HCT116 (cell line): ENCODE measurements around the gene POLE. TPM values are rescaled to one million over a fixed set of nuclear protein-coding genes. Genes with fewer than 3 reads are reported as not detected.

Experiments
- ATAC-seq: fragments of 200-7000 bp; cut with Tn5 transposase; 2 replicates; pipeline ENCODE4 v1.9.1; 2020; ENCODE audit warnings: mild to moderate bottlenecking, moderate library complexity
- BruUV-seq: library from RNA; stranded (reverse); fragments of 400-500 nt; replicated peaks from 2 replicates; lab custom pipeline; 2021; lab: Mats Ljungman, UMichigan
- CTCF ChIA-PET: fragments of 300-600 bp; sonication (Branson Sonifier 250); formaldehyde crosslinking; loops from one replicate; lab custom pipeline; 2021; ENCODE audit warnings: antibody characterized with exemption; lab: Charles Lee
- POLR2A ChIA-PET: fragments of 300-600, 350-600 bp; sonication (Branson Sonifier 250); formaldehyde crosslinking; loops from one replicate; lab custom pipeline; 2021; ENCODE audit warnings: antibody characterized with exemption; lab: Charles Lee
- RAD21 ChIA-PET, 2 experiments: fragments of 300-600 bp; sonication (Branson Sonifier 250); formaldehyde crosslinking; loops; one replicate each; lab custom pipeline; 2023; ENCODE audit warnings: low total read pairs in 2 of 2; ENCODE audit not compliant: uncharacterized antibody in 2 of 2, unreplicated experiment in 2 of 2, low non-redundant PET in 1 of 2; lab: Charles Lee
- DNase-seq: peaks from one replicate; pipeline ENCODE4 v3.0.0-alpha.2; 2010; ENCODE audit warnings: low read depth, low spot score
- H2AFZ ChIP-seq: fragments of 200-600 bp; shearing (Covaris generic), sonication (generic); 2 replicates; pipeline ENCODE4 v1.6.1; 2017; ENCODE audit warnings: low read depth, mixed run types, mixed read lengths, antibody characterized with exemption, low read length; ENCODE audit not compliant: poor library complexity, severe bottlenecking
- H3K27ac ChIP-seq: 2 replicates; pipeline ENCODE4 v1.5.1; 2012; ENCODE audit warnings: low read depth, low read length
- H3K27me3 ChIP-seq: fragments of 200-600 bp; sonication (generic); 2 replicates; pipeline ENCODE4 v1.6.1; 2016; ENCODE audit warnings: mixed run types, low read length, mixed read lengths; ENCODE audit not compliant: insufficient read depth
- H3K36me3 ChIP-seq, 2 experiments: fragments of 200-500 bp in 1 of 2; fragments of 200-600 bp in 1 of 2; sonication (Bioruptor generic) in 1 of 2; sonication (generic) in 1 of 2; 2 replicates each; pipeline versions ENCODE4 v1.5.1 to v1.6.1; 2014 to 2016; ENCODE audit warnings: low read length in 2 of 2, inconsistent platforms in 1 of 2, mixed read lengths in 1 of 2, mixed run types in 1 of 2; ENCODE audit not compliant: insufficient read depth in 2 of 2, control insufficient read depth in 1 of 2
- H3K4me1 ChIP-seq, 2 experiments: fragments of 200-600 bp in 1 of 2; sonication (generic) in 1 of 2; 2 replicates each; pipeline versions ENCODE4 v1.5.1 to v1.6.1; 2012 to 2017; ENCODE audit warnings: low read length in 2 of 2, inconsistent platforms in 1 of 2, mild to moderate bottlenecking in 1 of 2, mixed read lengths in 1 of 2, mixed run types in 1 of 2, moderate library complexity in 1 of 2; ENCODE audit not compliant: insufficient read depth in 2 of 2, control insufficient read depth in 1 of 2
- H3K4me2 ChIP-seq: fragments of 200-600 bp; sonication (generic); 2 replicates; pipeline ENCODE4 v1.6.1; 2017; ENCODE audit warnings: mixed run types, low read length, mixed read lengths
- H3K4me3 ChIP-seq, 2 experiments: fragments of 200-600 bp in 1 of 2; sonication (generic) in 1 of 2; replicated peaks in 1 of 2; 2 replicates each; pipeline ENCODE4 v1.5.1; 2011 to 2016; ENCODE audit warnings: low read length in 2 of 2, control low read depth in 1 of 2, low read depth in 1 of 2, mild to moderate bottlenecking in 1 of 2, mixed read lengths in 1 of 2, mixed run types in 1 of 2
- H3K79me2 ChIP-seq: fragments of 200-600 bp; sonication (generic); 2 replicates; pipeline ENCODE4 v1.6.1; 2017; ENCODE audit warnings: mild to moderate bottlenecking, mixed run types, low read length, moderate library complexity, mixed read lengths; ENCODE audit not compliant: insufficient read depth
- H3K9ac ChIP-seq: fragments of 200-600 bp; sonication (generic); 2 replicates; pipeline ENCODE4 v1.6.1; 2016; ENCODE audit warnings: low read length, mixed read lengths
- H3K9me2 ChIP-seq: fragments of 200-600 bp; sonication (generic), shearing (Covaris generic); 2 replicates; pipeline ENCODE4 v1.6.1; 2017; ENCODE audit warnings: mixed run types, mild to moderate bottlenecking, moderate library complexity; ENCODE audit not compliant: insufficient read depth
- H3K9me3 ChIP-seq, 2 experiments: fragments of 200-500 bp in 1 of 2; fragments of 200-600 bp in 1 of 2; sonication (Bioruptor generic) in 1 of 2; sonication (generic) in 1 of 2; 2 replicates each; pipeline ENCODE4 v1.6.1; 2014 to 2017; ENCODE audit warnings: low read length in 2 of 2, mixed read lengths in 2 of 2, inconsistent platforms in 1 of 2, low read depth in 1 of 2, mild to moderate bottlenecking in 1 of 2, mixed run types in 1 of 2, moderate library complexity in 1 of 2; ENCODE audit not compliant: control insufficient read depth in 1 of 2, insufficient read depth in 1 of 2
- H4K20me1 ChIP-seq: fragments of 200-600 bp; sonication (generic), shearing (Covaris generic); 2 replicates; pipeline ENCODE4 v1.6.1; 2017; ENCODE audit warnings: mixed run types, mild to moderate bottlenecking, moderate library complexity; ENCODE audit not compliant: insufficient read depth
- CBX3 ChIP-seq: IDR thresholded peaks from 2 replicates; pipeline ENCODE4 v1.6.1; 2012; ENCODE audit warnings: low read depth
- CTCF ChIP-seq, 3 experiments: fragments of 200-600 bp in 1 of 3; sonication (generic) in 1 of 3; IDR thresholded peaks in 2 of 3; conservative IDR thresholded peaks in 1 of 3; 2 replicates each; pipeline ENCODE4 v1.5.1; 2012 to 2017; ENCODE audit warnings: low read depth in 2 of 3, low read length in 2 of 3, antibody characterized with exemption in 1 of 3, borderline replicate concordance in 1 of 3, control low read depth in 1 of 3, mild to moderate bottlenecking in 1 of 3, mixed read lengths in 1 of 3, mixed run types in 1 of 3, moderate library complexity in 1 of 3; ENCODE audit not compliant: insufficient read depth in 1 of 3
- EGR1 ChIP-seq: IDR thresholded peaks from 2 replicates; pipeline ENCODE4 v1.6.1; 2012; ENCODE audit warnings: low read depth
- ELF1 ChIP-seq: IDR thresholded peaks from 2 replicates; pipeline ENCODE4 v1.6.1; 2012; ENCODE audit warnings: low read depth, borderline replicate concordance
- EZH2phosphoT487 ChIP-seq: fragments of 200-600 bp; IDR thresholded peaks from 2 replicates; pipeline ENCODE4 v1.6.1; 2018; ENCODE audit warnings: antibody characterized with exemption, borderline replicate concordance
- MAX ChIP-seq: IDR thresholded peaks from 2 replicates; pipeline ENCODE4 v1.6.1; 2012
- POLR2A ChIP-seq: IDR thresholded peaks from 2 replicates; pipeline ENCODE4 v1.7.0; 2011; ENCODE audit warnings: borderline replicate concordance; ENCODE audit not compliant: insufficient read depth, insufficient read length; ENCODE audit errors: extremely low read depth
- RAD21 ChIP-seq: IDR thresholded peaks from 2 replicates; pipeline ENCODE4 v1.6.1; 2012; ENCODE audit warnings: low read depth, mild to moderate bottlenecking
- REST ChIP-seq: IDR thresholded peaks from 2 replicates; pipeline ENCODE4 v1.6.1; 2012; ENCODE audit warnings: low read depth
- SIN3A ChIP-seq: IDR thresholded peaks from 2 replicates; pipeline ENCODE4 v1.6.1; 2012; ENCODE audit warnings: low read depth
- SP1 ChIP-seq: IDR thresholded peaks from 2 replicates; pipeline ENCODE4 v1.6.1; 2012; ENCODE audit warnings: low read depth
- intact Hi-C: fragments of 100-400 bp; cut with micrococcal nuclease; formaldehyde crosslinking; loops from 2 replicates; pipeline ENCODE4 v1.10.0; 2022
- total RNA-seq: library from RNA; stranded (reverse); gene quantifications from one replicate; pipeline ENCODE4 v1.2.1, GENCODE V29; 2021; ENCODE audit not compliant: unreplicated experiment

Gene POLE
- total RNA-seq, 1 experiment from 2014 or later, result 128 TPM

- BruUV-seq, result no TSS peak
- Histone ChIP-seq H3K27ac (no peak overlapping the region), H3K4me2 (no peak overlapping the region), H3K36me3 (no peaks in the 10 kb centered on the region), H3K27me3 (no peaks in the 10 kb centered on the region), H3K9me3 (no peaks in the 10 kb centered on the region), H4K20me1 (no peaks in the 10 kb centered on the region), H3K79me2 (no peaks in the 10 kb centered on the region), H3K9ac (no peak overlapping the region), H3K9me2 (no peaks in the 10 kb centered on the region), H3K4me3 (no peak overlapping the region), H2AFZ (no peak overlapping the region), H3K4me1 (peaks cover 5 to 17% of the 10 kb centered on the region in 2 experiments)
- ATAC-seq, result no peak
- TF ChIP-seq REST (no peak), EGR1 (no peak), RAD21 (no peak), MAX (no peak), CBX3 (no peak), SIN3A (no peak), CTCF (IDR thresholded peaks at IDR 0.05 in 2 of 3, conservative IDR thresholded peaks at IDR 0.05 in 1 of 3; ENCODE audit: borderline replicate concordance in 1 of 3, insufficient read depth in 1 of 3, low read depth in 2 of 3, low read length in 2 of 3) (no peak), SP1 (no peak), POLR2A (no peak), EZH2phosphoT487 (no peak), ELF1 (no peak)
- POLR2A ChIA-PET, result no interaction called here
- CTCF ChIA-PET, result no interaction called here
- no peak for DNase-seq
- intact Hi-C loops, result no loop called here
- RAD21 ChIA-PET, result no interaction called here
Observed at GRCh38 chr12:132592282-132592970, 94.7 kb downstream of the POLE start.
